Memory B cell (primary cell): ENCODE measurements around the gene DPP6.

ENCODE experiments used
- ATAC-seq: fragments of 150-1000 bp; cut with Tn5 transposase; 2 replicates; pipeline ENCODE4 v1.10.0; 2021; ENCODE audit warnings: low read depth, mild to moderate bottlenecking, moderate library complexity
- DNase-seq, 2 donors: peaks; one replicate each; pipeline ENCODE4 v3.0.0; 2022; ENCODE audit warnings: low spot score in 2 of 2
- H3K27ac Mint-ChIP-seq: one replicate; pipeline ENCODE4 v1.8.0; 2022; ENCODE audit warnings: mild to moderate bottlenecking, moderate library complexity, mixed read lengths
- H3K27me3 Mint-ChIP-seq: one replicate; pipeline ENCODE4 v1.8.0; 2022; ENCODE audit warnings: mixed read lengths
- H3K36me3 Mint-ChIP-seq: one replicate; pipeline ENCODE4 v1.8.0; 2022; ENCODE audit warnings: mild to moderate bottlenecking, mixed read lengths
- H3K4me1 Mint-ChIP-seq: one replicate; pipeline ENCODE4 v1.8.0; 2022; ENCODE audit warnings: mixed read lengths
- H3K4me3 Mint-ChIP-seq: one replicate; pipeline ENCODE4 v1.8.0; 2022; ENCODE audit warnings: mild to moderate bottlenecking, moderate library complexity, mixed read lengths
- H3K9me3 Mint-ChIP-seq: one replicate; pipeline ENCODE4 v1.8.0; 2022; ENCODE audit warnings: mixed read lengths

DPP6 gene

GRCh38 chr7:154195266-154195665 lies 143.1 kb downstream of the DPP6 start:
- Mint-ChIP-seq H3K27ac (no peak overlapping the region), H3K4me3 (no peak overlapping the region), H3K4me1 (no peaks in the 10 kb centered on the region), H3K27me3 (no peaks in the 10 kb centered on the region), H3K36me3 (no peaks in the 10 kb centered on the region), H3K9me3 (peaks cover 6% of the 10 kb centered on the region)
- no peak for DNase-seq
- no peak for ATAC-seq

GRCh38 chr7:154198481-154198880 lies 146.3 kb downstream of the DPP6 start:
- DNase-seq (no peak), ATAC-seq (no peak)
- Mint-ChIP-seq H3K4me3 (no peak overlapping the region), H3K9me3 (peaks cover 3% of the 10 kb centered on the region), H3K4me1 (no peaks in the 10 kb centered on the region), H3K27me3 (no peaks in the 10 kb centered on the region), H3K36me3 (no peaks in the 10 kb centered on the region), H3K27ac (no peak overlapping the region)

- Mint-ChIP-seq H3K27me3 (no peaks in the 10 kb centered on the region), H3K9me3 (peaks cover 3% of the 10 kb centered on the region), H3K36me3 (no peaks in the 10 kb centered on the region), H3K27ac (no peak overlapping the region), H3K4me3 (no peak overlapping the region), H3K4me1 (no peaks in the 10 kb centered on the region)
- DNase-seq (no peak), ATAC-seq (no peak)
Measured at GRCh38 chr7:154200241-154200640, 148.0 kb downstream of the DPP6 start.

GRCh38 chr7:154202002-154202401 lies 149.8 kb downstream of the DPP6 start:
- ATAC-seq, result no peak
- Mint-ChIP-seq H3K4me1 (no peaks in the 10 kb centered on the region), H3K27ac (no peak overlapping the region), H3K4me3 (no peak overlapping the region), H3K27me3 (peaks cover 3% of the 10 kb centered on the region), H3K9me3 (peaks cover 2% of the 10 kb centered on the region), H3K36me3 (no peaks in the 10 kb centered on the region)
- no peak for DNase-seq

- no peaks in the 10 kb centered on the region for H3K4me1 Mint-ChIP-seq
- no peaks in the 10 kb centered on the region for H3K36me3 Mint-ChIP-seq
- H3K9me3 Mint-ChIP-seq, result peaks cover 2% of the 10 kb centered on the region
- no peak for DNase-seq
- no peak overlapping the region for H3K4me3 Mint-ChIP-seq
- ATAC-seq, result no peak
- H3K27ac Mint-ChIP-seq, result no peak overlapping the region
- H3K27me3 Mint-ChIP-seq, result peaks cover 3% of the 10 kb centered on the region
Measured at GRCh38 chr7:154204046-154204445, 151.8 kb downstream of the DPP6 start.

GRCh38 chr7:154212861-154213260 lies 160.7 kb downstream of the DPP6 start:
- no peak for ATAC-seq
- no peaks in the 10 kb centered on the region for H3K4me1 Mint-ChIP-seq
- no peak overlapping the region for H3K4me3 Mint-ChIP-seq
- peaks cover 2% of the 10 kb centered on the region for H3K9me3 Mint-ChIP-seq
- H3K27me3 Mint-ChIP-seq, result no peaks in the 10 kb centered on the region
- H3K27ac Mint-ChIP-seq, result no peak overlapping the region
- no peak for DNase-seq
- H3K36me3 Mint-ChIP-seq, result no peaks in the 10 kb centered on the region

- no peak for ATAC-seq
- Mint-ChIP-seq H3K4me1 (no peaks in the 10 kb centered on the region), H3K4me3 (no peak overlapping the region)
Measured at GRCh38 chr7:154217688-154218340, 165.6 kb downstream of the DPP6 start.

GRCh38 chr7:154231732-154232131 lies 179.5 kb downstream of the DPP6 start:
- Mint-ChIP-seq H3K4me1 (no peaks in the 10 kb centered on the region), H3K9me3 (peaks cover 2% of the 10 kb centered on the region), H3K27me3 (no peaks in the 10 kb centered on the region), H3K4me3 (no peak overlapping the region), H3K27ac (no peak overlapping the region), H3K36me3 (no peaks in the 10 kb centered on the region)
- DNase-seq (no peak), ATAC-seq (no peak)

More at GRCh38 chr7:154217688-154218340, 165.6 kb downstream of the DPP6 start:
- DNase-seq, result no peak
- Mint-ChIP-seq H3K36me3 (no peaks in the 10 kb centered on the region), H3K9me3 (peaks cover 3% of the 10 kb centered on the region), H3K27me3 (no peaks in the 10 kb centered on the region), H3K27ac (no peak overlapping the region)

GRCh38 chr7:154232700-154233099 lies 180.5 kb downstream of the DPP6 start:
- Mint-ChIP-seq H3K9me3 (peaks cover 2% of the 10 kb centered on the region), H3K4me3 (no peak overlapping the region), H3K27me3 (no peaks in the 10 kb centered on the region), H3K36me3 (no peaks in the 10 kb centered on the region), H3K4me1 (no peaks in the 10 kb centered on the region), H3K27ac (no peak overlapping the region)
- no peak for ATAC-seq
- no peak for DNase-seq

- H3K4me1 Mint-ChIP-seq, result no peaks in the 10 kb centered on the region
- no peak overlapping the region for H3K4me3 Mint-ChIP-seq
- H3K9me3 Mint-ChIP-seq, result peaks cover 10% of the 10 kb centered on the region
- no peak for DNase-seq
- no peak for ATAC-seq
- no peak overlapping the region for H3K27ac Mint-ChIP-seq
- H3K27me3 Mint-ChIP-seq, result no peaks in the 10 kb centered on the region
- H3K36me3 Mint-ChIP-seq, result no peaks in the 10 kb centered on the region
Measured at GRCh38 chr7:154241988-154242387, 189.8 kb downstream of the DPP6 start.

GRCh38 chr7:154242709-154243108 lies 190.5 kb downstream of the DPP6 start:
- DNase-seq (no peak), ATAC-seq (no peak)
- no peaks in the 10 kb centered on the region for H3K4me1 Mint-ChIP-seq
- H3K27ac Mint-ChIP-seq, result no peak overlapping the region
- no peaks in the 10 kb centered on the region for H3K27me3 Mint-ChIP-seq
- H3K4me3 Mint-ChIP-seq, result no peak overlapping the region
- H3K9me3 Mint-ChIP-seq, result peaks cover 10% of the 10 kb centered on the region
- H3K36me3 Mint-ChIP-seq, result no peaks in the 10 kb centered on the region

- no peaks in the 10 kb centered on the region for H3K36me3 Mint-ChIP-seq
- H3K4me1 Mint-ChIP-seq, result no peaks in the 10 kb centered on the region
- no peak for ATAC-seq
- H3K27me3 Mint-ChIP-seq, result no peaks in the 10 kb centered on the region
- H3K27ac Mint-ChIP-seq, result no peak overlapping the region
- H3K4me3 Mint-ChIP-seq, result no peak overlapping the region
- peaks cover 5% of the 10 kb centered on the region for H3K9me3 Mint-ChIP-seq
- no peak for DNase-seq
Measured at GRCh38 chr7:154252046-154252445, 199.8 kb downstream of the DPP6 start.

GRCh38 chr7:154253810-154254209 lies 201.6 kb downstream of the DPP6 start:
- no peaks in the 10 kb centered on the region for H3K4me1 Mint-ChIP-seq
- ATAC-seq, result no peak

GRCh38 chr7:154255324-154255723 lies 203.1 kb downstream of the DPP6 start:
- no peak for ATAC-seq
- Mint-ChIP-seq H3K36me3 (no peaks in the 10 kb centered on the region), H3K27ac (no peak overlapping the region), H3K9me3 (peaks cover 11% of the 10 kb centered on the region), H3K4me3 (no peak overlapping the region), H3K27me3 (no peaks in the 10 kb centered on the region), H3K4me1 (no peaks in the 10 kb centered on the region)
- DNase-seq, result no peak

More at GRCh38 chr7:154253810-154254209, 201.6 kb downstream of the DPP6 start:
- Mint-ChIP-seq H3K27me3 (no peaks in the 10 kb centered on the region), H3K27ac (no peak overlapping the region), H3K36me3 (no peaks in the 10 kb centered on the region), H3K4me3 (no peak overlapping the region), H3K9me3 (peaks cover 6% of the 10 kb centered on the region)
- DNase-seq, result no peak

GRCh38 chr7:154256150-154256549 lies 204.0 kb downstream of the DPP6 start:
- H3K27ac Mint-ChIP-seq, result no peak overlapping the region
- no peaks in the 10 kb centered on the region for H3K27me3 Mint-ChIP-seq
- H3K4me1 Mint-ChIP-seq, result no peaks in the 10 kb centered on the region
- H3K9me3 Mint-ChIP-seq, result peaks cover 9% of the 10 kb centered on the region
- DNase-seq (no peak), ATAC-seq (no peak)
- no peaks in the 10 kb centered on the region for H3K36me3 Mint-ChIP-seq
- no peak overlapping the region for H3K4me3 Mint-ChIP-seq
